Activated CD4-positive, alpha-beta T cell treated with anti-CD3 and anti-CD28 coated beads, Interleukin-2, amount 50 U/mL, for 16 hours (primary cell): ENCODE measurements around the gene C11orf97.
"Not testable (repeated sequence)": the region's sequence is repeated elsewhere in the genome, so short reads cannot be mapped to it uniquely, and the experiment has no call there.

Experiments
- DNase-seq: peaks from one replicate; pipeline ENCODE4 v3.0.0-alpha.2; 2020

The C11orf97 gene, protein sequence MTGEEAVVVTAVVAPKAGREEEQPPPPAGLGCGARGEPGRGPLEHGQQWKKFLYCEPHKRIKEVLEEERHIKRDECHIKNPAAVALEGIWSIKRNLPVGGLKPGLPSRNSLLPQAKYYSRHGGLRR

DNA sequence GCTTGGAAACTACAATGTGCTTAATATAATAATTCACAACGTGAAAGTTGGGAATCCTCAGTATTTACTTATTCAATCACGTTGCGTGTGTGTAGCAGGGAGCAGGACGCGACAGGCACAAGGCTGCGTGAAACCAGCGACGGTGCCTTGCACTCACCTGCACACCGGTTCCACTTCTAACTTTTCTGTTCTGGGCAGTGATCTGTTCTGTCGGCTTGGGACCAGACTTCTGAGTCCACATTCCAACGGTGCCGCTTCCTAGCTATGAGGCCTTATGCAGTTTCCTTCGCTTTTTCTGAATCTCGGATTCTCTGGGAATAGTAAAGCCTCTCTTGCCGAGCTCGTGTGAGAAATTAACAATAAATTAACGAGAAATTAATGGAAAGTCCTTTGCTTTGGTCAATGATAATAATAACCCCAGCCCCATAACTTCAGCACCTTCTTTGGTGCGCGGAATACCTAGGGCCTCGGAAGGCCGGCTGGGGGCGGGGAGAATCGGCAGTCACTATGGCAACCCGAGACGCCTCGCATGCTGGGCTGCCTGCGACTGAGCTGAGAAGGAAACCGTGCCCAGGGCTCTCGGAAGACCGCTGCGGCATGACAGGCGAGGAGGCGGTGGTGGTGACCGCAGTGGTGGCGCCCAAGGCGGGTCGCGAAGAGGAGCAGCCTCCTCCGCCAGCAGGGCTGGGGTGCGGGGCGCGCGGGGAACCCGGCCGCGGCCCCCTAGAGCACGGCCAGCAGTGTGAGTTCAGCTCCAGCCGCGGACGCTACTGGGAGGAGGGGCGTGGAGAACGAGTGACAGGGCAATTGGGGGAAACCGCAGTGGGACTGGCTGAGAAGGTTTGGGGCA, at the start of gene C11orf97:
C11orf97 (plus strand) TSS at position 530 of the 850 bp plus-strand sequence; CDS start at position 598, 68 bp downstream.
- DNase-seq, result peak; percentile 55

DNA sequence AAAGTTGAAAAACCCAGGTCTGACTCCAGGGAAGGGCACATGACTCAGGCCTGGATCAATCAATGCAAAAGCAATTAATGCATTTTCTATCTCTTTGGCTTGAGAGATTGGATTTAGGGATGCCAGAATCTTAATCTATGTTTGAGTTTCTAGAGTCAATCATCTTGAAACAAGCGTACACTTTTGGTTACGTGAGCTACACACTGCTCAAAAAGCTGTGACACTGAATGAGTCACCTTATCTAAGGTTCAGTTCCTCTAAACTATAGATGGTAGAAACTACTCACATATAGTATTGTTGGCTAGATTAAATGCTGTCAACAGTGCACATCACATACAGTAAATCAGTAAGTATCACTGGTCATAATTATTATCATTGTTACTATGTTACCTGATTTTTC, 42.8 kb upstream of the C11orf97 start:
- peak; percentile 41 for DNase-seq

DNA sequence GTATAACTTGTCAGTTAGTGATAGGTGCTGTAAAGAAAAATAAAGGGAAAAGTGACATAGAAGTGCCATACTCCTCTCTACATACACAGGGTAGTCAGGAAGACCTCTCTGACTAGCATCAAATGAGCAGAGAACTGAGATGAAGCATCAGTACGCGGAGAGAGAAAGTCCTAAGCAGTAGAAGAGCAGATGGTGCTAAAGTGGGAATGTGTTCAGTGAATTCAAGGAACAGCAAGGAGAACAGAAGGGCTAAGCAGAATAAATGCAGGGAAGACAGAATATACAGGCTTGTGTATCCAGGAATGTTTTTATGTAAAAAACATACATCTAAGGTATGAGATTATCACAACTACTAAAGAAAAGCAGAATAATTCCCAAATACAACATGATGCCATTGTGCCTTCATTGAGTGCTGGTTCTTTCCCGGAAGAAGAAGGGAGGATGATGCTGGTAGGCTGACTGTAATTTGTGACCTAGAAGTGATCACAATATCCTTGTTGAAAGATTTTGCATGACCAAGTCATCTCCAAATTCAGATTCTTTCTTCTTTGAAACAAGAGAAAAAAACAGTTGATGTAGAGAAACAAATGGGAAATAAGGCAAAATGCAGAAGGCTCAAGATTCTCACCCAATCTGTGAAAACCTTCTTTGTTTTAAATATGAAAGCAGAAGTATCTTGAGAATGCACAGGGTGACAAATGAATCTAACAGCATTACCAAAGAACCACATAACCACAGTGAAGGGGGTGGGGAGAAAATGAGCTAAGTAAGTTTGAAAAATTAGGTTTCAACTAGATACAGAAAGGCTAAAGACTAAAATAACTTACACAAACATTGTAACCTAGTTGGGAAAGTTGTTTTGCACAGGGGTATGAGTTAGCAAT, 39.1 kb upstream of the C11orf97 start:
- DNase-seq, result peak; percentile 68

DNA sequence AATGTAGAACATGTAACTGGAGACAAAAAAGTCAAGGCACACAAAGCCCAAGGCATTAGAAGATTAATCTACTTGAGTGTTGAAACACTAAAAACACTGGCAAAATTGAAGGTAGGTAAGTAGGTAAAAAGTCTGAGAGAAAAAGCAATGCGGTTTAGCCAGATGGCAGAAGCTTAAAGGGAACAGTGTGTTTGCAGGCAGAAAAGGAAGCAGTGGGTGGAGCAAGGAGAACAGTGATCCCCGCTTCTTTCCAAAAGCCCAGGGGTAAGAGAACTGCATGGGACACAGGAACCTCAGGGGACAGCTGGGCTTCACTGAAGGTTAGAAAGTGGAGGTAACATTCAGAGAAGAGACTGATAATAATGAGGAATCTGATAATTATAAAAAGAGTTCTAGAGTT, 34.6 kb upstream of the C11orf97 start:
- DNase-seq, result no peak

DNA sequence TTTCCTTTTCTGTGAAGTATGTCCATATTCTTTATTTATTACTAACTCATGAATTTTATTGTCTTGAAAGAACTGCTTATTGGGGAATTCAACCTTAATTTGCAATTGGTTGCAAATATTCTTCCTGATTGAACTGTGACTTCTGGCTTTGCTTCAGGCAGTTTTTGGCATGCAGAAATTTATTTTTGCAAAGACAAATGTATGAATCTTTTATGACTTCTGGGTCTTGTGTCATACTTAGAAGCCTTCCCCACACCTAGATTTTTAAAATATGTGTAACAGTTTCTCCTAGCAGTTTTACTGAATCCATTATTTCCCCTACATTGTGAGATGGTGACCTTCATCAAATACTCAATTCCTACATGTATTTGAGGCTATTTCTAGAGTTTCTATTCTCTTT, 30.9 kb upstream of the C11orf97 start:
- no peak for DNase-seq

DNA sequence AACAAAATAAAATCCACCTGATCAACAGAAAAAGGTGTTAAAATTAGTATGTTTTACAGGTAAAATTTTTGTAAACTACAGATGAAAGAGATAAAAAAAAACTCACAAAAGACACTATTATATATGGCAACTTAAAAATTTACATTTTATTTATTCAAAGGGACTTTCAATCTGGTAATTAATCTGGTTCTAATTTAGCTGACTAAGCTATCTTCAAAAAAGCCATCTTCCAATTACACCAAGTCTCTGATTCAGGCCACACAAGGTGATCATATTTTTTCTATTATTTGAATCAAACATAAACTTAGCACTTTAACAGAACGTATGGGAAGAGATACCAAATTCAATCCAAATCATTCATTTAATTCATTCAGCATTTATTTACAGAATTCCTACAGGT, 26.2 kb upstream of the C11orf97 start:
- no peak for DNase-seq

DNA sequence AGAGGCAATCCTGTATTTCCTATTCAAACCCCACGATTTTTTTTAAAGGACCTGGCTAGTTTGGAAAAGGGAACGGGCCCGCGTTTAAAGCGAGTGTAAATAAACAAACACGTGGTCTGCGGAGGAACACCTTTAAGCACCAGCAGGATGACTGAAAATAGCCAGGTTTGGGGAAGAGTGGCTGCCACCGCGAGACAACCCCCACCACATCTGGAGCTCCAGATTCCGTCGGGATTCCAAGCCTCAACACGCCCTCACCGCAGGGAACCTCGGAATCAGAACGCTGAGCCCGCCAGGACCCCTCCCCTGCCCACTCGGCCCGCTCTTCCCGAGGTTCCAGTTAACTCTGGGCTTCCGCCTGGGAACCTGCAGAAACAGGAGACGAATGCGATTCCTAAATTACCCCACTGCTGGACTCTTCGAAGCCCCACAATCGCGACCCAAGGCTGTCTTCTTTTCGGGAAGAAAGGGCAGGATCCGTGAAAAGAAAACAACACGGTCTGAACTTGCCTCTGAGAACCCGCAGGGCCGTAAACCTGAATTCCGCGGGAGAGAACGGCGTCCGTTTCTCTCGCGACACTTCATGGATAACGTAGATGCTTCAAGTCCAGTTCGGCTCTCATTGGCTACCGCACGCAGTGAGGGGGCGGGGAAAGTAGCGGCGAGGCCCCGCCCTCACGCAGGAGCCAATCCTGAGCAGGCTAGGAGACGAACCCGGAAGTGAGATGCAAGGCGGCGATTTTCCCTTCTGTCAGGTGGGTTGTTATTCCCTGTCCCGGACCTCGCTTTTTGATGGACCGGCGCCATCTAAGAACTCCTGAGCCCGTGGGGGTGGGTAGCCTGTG, 18.8 kb upstream of the C11orf97 start, which contains the start of the genes ANKRD49 and MRE11:
ANKRD49 (plus strand) TSS at position 704 of the 845 bp plus-strand sequence. CDS start 2,710 bp downstream, outside the sequence.
MRE11 (minus strand) TSS at position 564 of the 845 bp plus-strand sequence. CDS start 1,043 bp downstream, outside the sequence.
- peak; percentile 97 for DNase-seq

DNA sequence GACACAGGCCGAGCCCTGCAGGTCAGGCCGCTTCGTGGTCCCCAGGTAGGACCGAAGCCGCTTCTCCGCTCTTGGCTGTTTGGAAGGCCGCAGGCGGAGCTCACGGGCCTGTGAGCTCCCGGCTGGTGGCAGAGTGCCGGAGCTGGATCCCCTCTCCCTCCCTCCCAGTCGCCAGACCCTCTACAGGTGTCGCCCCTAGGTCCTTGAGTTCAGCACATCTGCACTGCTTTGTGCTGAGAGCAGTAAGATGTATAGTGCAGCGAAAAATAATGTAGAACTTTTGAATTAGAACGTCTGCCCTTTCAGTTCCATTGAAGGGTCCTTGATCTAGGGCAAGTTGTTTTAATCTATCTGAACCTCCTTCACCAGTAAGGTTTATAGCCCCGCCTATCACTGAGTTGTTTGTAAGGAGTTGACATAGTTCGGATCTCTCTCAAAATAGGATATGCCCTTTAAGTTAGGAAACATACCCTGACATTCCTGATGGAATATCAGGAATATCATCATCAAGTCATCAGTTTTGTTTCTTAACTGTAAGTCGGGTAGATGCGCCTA, 18.1 kb upstream of the C11orf97 start:
- no peak for DNase-seq

DNA sequence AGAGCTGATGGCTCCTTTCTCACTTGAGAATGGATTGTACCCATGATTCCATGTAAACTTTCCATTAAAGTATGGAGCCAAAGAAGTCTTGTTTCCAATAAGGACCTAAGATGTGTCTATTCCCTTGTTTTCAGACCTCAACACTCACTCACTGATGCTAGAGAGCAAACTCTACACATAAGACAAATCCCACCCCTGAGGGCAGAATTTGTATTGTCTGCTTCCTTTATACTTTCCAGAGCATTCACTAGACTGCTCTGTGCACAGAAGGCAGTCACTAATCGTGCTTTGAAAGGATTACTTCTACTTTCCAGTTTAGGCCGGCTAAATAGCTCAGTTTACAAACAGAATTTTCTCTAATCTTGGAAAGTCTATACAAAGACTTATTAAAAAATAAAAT, 12.1 kb upstream of the C11orf97 start:
- DNase-seq, result no peak

DNA sequence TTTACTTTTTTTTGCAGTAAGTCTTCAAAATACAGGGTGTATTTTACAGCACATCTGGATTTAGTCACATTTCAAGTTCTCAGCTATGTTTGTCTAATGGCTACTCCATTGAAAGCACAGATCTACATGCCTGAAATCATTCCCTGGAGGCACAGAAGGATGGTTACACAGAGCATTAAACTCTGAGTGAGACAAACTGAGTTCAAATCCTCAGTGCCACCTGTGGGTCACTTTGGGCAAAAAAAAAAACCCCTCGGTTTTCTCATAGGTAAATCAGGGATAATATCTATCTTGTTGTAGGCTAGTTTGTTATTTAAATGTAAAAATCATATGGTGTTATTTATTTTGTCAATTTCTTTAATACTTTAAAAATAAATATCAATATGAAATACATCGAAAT, 10.7 kb upstream of the C11orf97 start:
- no peak for DNase-seq

DNA sequence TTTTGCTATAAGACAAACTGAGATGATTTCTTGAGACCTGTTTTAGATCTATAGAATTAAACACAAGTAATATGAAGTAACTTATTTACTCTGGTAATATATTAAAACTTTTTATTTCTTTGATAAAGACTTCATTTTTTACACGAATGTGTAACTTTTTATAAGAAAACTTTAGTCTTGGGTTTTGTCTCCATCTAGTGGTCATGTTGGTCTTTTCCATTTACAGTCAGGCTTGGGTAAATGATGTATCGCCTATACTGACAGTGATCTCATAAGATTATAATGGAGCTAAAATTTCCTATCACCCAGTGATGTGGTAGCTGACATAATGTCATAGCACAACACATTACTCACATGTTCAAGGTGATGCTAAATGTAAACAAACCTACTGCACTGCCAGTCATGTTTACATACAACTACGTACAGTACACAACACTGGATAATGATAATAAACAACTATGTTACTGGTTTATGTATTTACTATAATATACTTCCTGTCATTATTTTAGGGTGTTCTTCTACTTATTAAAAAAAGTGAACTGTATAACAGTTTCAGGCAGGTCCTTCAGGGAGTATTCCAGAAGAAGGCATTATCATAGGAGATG, 7.5 kb upstream of the C11orf97 start:
- DNase-seq, result peak; percentile 63

DNA sequence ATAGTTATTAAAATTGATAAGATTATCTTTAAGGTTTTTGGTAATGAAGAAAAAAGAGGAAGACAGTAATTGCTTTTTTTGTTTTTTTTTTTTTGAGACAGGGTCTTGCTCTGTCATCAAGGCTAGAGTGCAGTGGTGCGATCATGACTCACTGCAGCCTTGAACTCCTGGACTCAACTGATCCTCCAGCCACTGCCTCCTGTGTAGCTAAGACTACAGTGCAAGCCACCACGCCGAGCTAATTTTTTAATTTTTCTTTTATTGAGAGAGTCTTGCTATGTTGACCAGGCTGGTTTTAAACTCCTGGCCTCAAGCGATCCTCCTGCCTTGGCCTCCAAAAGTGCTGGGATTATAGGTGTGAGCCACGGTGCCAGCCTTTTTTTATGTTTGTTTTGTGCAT, 5.7 kb upstream of the C11orf97 start:
- not testable (repeated sequence) for DNase-seq

DNA sequence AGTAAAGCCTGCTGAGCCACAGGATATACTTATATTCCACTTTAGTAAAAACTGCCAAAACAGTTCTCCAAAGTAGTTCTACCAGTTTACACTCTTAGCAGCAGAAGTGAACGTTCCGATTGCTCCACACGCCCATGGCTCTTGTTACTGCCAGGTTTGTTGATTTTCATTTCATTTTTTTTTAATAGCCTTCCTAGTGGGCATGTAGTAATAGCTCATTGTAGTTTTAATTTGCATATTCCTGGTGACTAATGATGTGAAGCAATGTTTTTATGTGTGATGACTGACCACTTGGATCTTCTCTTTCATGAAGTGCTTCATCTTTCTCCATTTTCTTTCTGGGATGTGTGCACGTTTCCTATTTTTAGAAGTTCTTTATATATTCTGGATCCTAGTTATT, 4.8 kb upstream of the C11orf97 start:
- DNase-seq, result no peak

DNA sequence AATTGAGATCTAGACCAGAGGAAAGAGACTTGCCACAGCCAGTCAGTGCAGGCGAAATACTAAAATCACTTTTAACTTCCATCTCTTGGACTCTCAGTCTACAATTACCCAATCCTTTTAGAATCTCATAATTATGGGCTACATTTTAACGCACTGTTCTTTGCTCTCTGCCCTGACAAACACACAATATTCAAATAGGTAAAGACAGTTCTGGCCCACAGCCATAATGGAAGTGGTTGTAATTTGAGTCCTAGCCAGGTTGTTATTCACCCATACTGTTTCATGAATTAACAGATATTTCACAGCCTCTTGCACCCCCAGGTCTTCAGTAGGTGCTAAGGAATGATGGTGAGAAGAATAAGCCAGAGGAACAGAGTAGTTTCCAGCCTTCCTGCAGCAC, 830 bp downstream of the C11orf97 start:
- DNase-seq, result no peak

DNA sequence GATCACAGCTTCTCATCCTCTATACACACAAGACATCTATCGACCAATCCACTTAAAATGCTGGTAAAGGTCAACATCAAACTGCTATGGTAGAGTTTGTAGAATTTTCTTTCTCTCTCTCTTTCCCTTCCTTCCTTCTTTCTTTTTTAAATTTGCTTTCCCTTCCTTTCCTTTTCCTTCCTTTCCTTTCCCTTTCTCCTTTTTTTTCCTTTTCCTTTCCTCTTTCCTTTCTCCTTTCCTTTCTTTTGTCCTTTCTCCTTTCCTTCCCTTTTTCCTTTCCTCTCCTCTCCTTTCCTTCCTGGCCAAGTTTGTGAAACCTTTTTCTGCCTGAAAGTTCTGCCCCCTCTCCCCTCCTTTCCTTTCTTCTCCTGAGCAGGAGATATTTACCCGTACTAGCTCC, 3.1 kb downstream of the C11orf97 start:
- DNase-seq, result no peak

DNA sequence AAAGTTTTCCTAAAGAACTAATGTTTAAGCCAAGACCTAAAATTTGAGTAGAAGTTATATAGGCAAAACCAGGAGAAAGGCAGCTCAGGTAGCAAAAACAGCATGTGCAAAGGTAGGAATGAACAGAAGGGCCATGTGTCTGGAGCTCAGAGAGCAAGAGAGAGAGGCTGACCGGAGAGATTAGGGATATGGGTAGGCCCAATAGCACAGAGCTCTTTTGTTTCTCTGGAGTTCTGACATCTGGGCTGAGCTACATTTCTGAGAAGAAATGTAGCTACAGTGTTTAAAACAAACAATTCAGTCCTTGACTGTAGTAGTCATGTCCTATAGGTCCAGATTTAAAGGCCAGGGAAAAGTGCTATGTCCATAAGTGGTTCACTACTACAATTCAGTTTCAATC, 4.5 kb downstream of the C11orf97 start:
- no peak for DNase-seq

DNA sequence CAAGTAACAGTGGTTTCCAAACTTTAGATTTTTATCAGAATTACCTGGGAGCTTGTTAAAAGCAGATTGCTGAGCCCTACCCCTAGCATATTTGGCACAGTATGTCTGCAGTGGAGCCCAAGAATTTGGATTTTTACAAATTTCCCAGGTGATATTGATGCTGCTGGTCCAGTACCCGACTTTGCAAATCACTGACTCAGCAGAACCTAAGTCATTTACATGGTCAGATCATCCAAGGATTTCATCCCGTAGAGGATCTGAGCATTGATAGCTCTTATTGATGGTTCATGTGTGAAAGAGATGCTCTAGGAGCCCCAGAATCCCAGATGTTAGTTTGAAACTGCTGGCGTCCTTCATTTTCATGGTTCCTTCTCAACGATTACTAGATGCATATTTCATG, 6.0 kb downstream of the C11orf97 start:
- no peak for DNase-seq

DNA sequence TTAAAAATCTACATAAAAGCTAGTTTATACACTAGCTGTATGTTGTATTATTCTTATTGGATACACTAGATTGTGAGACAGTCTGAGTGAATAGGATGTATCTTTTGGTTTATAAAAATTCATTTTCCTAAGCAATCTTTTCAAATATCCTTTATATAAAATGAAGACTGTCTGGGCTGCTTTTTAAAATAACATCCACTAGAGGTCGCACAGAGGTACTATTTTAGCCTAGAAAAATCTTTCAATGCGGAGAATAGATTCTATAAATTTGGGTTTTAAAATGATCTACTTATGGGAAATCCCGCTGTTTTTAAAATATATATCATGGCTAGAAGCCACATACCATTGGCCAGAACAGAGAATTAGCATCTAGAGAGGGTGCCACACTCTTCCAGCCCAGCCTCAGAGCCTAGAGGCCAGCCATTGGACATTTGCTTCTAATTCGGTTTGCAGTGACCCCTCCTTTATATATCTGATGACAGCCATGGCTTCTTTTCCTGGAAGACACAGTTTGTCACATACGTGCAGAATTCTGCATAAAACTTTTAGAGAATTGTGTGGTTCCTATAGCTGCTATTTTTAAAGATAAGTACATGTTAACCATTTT, 7.3 kb downstream of the C11orf97 start:
- DNase-seq, result peak; percentile 25

DNA sequence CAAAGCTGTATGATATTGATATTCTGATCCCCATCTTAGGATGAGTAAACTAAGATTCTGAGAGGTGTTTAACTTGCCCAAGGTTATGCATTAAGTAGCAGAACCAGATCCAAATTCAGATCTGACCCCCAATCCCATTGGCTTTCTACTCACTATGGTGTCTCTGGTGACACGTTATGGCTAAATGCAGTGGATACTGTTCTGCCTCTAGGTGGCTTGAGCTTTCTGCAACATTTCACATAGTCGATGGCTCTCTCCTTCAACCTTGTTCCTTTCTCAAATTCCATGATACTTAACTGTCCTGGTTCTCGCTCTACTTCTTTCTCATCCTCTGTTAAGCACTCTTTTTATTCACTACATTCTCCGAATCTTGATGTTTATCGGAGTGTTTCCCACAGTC, 9.4 kb downstream of the C11orf97 start:
- no peak for DNase-seq

DNA sequence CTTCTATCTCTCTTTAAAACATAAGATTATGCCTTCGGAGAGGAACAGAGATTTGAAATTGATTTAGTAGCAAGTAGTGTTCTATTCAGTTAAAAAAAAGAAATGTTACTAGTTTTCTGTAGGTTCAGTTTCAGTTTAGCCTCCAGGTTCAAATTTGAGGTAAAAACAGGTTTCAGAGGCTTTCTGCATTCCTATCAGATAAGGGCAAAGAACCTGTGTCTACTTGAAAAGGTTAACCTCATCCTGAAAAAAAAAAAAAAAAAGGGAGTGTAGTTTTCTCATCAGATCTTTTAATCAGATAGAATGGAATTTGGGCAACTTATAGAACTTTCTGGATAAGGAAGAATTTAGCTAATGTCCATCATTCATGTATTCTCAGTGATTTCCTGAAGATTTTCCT, 12.1 kb downstream of the C11orf97 start:
- DNase-seq, result no peak
